GM18909 (cell line): Measurements from ENCODE around the gene SRSF9.

ENCODE experiments used
- ATAC-seq: cut with Tn5 transposase; IDR thresholded peaks from one replicate; pipeline ENCODE4 v1.9.1; 2021; ENCODE audit warnings: mild to moderate bottlenecking; ENCODE audit not compliant: unreplicated experiment, poor library complexity

Gene SRSF9

DNA sequence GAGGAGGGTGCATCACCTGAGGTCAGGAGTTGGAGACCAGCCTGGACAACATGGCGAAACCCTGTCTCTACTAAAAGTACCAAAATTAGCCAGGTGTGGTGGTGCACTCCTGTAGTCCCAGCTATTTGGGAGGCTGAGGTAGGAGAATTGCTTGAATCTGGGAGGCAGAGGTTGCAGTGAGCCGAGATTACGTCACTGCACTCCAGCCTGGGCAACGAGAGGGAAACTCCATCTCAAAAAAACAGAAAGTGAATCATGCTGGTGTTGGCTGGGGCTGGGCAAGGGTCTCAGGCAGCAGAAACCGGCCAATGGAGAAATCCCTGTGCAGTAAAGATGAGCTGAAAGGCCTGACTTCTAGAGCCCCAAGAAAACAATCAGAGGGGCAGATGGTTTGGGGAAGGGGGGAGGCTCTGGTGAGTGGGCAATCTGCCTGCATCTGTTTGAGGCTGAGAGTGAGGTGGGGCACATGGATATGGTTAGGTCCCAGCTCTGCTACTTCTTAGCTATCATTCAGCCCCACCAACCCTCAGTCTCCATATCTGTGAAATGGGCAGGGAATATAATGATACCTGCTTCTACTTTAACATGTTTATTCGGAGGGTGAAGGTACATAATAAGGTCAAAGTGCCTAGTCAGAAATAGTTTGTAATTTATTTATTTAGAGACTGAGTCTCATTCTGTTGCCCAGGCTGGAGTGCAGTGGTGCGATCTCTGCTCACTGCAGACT, 52.9 kb downstream of the SRSF9 start:
- ATAC-seq: no peak

- ATAC-seq: no peak
Observed at GRCh38 chr12:120413901-120414695, 55.5 kb downstream of the SRSF9 start.

DNA sequence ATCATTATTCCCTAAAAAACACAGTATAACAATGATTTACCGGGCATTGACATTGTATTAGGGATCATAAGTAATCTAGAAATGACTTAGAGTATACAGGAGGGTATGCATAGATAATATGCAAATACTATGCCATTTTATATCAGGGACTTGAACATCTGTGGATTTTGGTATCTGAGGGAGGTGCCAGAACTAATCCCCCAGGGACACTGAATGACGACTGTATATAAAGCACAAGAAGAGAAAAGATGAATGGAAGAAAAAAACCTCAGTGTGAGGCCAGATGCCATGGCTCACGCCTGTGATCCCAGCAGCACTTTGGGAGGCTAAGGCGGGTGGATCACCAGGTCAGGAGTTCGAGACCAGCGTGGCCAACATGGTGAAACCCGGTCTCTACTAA, 57.1 kb downstream of the SRSF9 start:
- ATAC-seq: no peak
